K562 (cell line): ENCODE data around the gene GABARAP. TPM values are rescaled to one million over a fixed set of nuclear protein-coding genes. Genes with fewer than 3 reads are reported as not detected.

ENCODE experiments used
- BMI1 ChIP-seq: fragments of 150-350 bp; IDR thresholded peaks from 2 replicates; pipeline ENCODE4 v1.6.1; 2014; ENCODE audit warnings: low read length
- CCNT2 ChIP-seq: IDR thresholded peaks from 2 replicates; pipeline ENCODE4 v1.6.1; 2011; ENCODE audit warnings: borderline replicate concordance, low read depth, mild to moderate bottlenecking, moderate library complexity, mixed read lengths, low read length; ENCODE audit not compliant: insufficient read length; ENCODE audit errors: extremely low read depth
- COPS2 ChIP-seq: fragments of 450-650 bp; conservative IDR thresholded peaks from 2 replicates; pipeline ENCODE4 v1.6.1; 2016; ENCODE audit warnings: mild to moderate bottlenecking, moderate library complexity
- ELF2 ChIP-seq: fragments of 250-450 bp; sonication (Bioruptor Pico); IDR thresholded peaks from 2 replicates; pipeline ENCODE4 v1.5.0; 2021; ENCODE audit warnings: mild to moderate bottlenecking
- RBM15 ChIP-seq: fragments of 200-400 bp; formaldehyde crosslinking; IDR thresholded peaks from 2 replicates; pipeline ENCODE4 v1.6.1; 2018; ENCODE audit warnings: mild to moderate bottlenecking, low read length, moderate library complexity; ENCODE audit not compliant: insufficient read depth
- SRSF1 ChIP-seq: fragments of 200-400 bp; formaldehyde crosslinking; IDR thresholded peaks from 2 replicates; pipeline ENCODE4 v1.6.1; 2017; ENCODE audit warnings: mild to moderate bottlenecking, low read depth, low read length, moderate library complexity
- TBL1XR1 ChIP-seq, 2 experiments: IDR thresholded peaks; 2 replicates each; pipeline ENCODE4 v1.6.1; 2012; ENCODE audit warnings: improper control_type of control experiment in 2 of 2, low read length in 2 of 2, mild to moderate bottlenecking in 1 of 2
- ZNF12 ChIP-seq: sonication (generic); formaldehyde crosslinking; IDR thresholded peaks from 2 replicates; pipeline ENCODE4 v1.4.0; 2020; ENCODE audit warnings: mild to moderate bottlenecking, missing genetic modification reagents
- ZNF316 ChIP-seq: fragments of 450-650 bp; IDR thresholded peaks from 2 replicates; pipeline ENCODE4 v1.6.1; 2016
- ZNF551 ChIP-seq: fragments of 250-450 bp; sonication (Bioruptor Pico); IDR thresholded peaks from 2 replicates; pipeline ENCODE4 v1.5.0; 2021; ENCODE audit warnings: mild to moderate bottlenecking, moderate library complexity
- polyA plus RNA-seq, 8 experiments: library from polyadenylated mRNA; depleted of rRNA in 4 of 8; stranded (reverse) in 5 of 8; unstranded in 3 of 8; fragments of >200 nt; fragmentation: Nextera tagmentation in 2 of 8; fragmentation: Illumina TruSeq in 1 of 8; extraction: Ambion mirVana in 2 of 8; extraction: Trizol in 1 of 8; gene quantifications; 2 replicates each; pipeline versions ENCODE4 v1.2.1 to v1.2.3, GENCODE V29; 2011 to 2014; ENCODE audit warnings: inconsistent platforms in 1 of 8, missing spikeins in 1 of 8
- total RNA-seq, 7 experiments: library from RNA; depleted of rRNA in 6 of 7; stranded (reverse); fragments of >200 nt in 6 of 7; fragmentation: Illumina TruSeq in 2 of 7; extraction: Trizol in 2 of 7; gene quantifications; 2 replicates each; pipeline versions ENCODE4 v1.2.1 to v1.2.3, GENCODE V29; 2011 to 2021; ENCODE audit warnings: low replicate concordance in 1 of 7
- TF ChIP-seq, protein P1 (sequence below): IDR thresholded peaks from 3 replicates; pipeline ENCODE4 v1.6.1; 2011; ENCODE audit warnings: borderline replicate concordance, mild to moderate bottlenecking, moderate library complexity; ENCODE audit not compliant: insufficient read length; ENCODE audit errors: extremely low read depth
- TF ChIP-seq, protein P2 (sequence below): sonication (generic); formaldehyde crosslinking; IDR thresholded peaks from 2 replicates; pipeline ENCODE4 v1.8.1; 2023; ENCODE audit warnings: missing genetic modification reagents, mild to moderate bottlenecking, borderline replicate concordance
- TF ChIP-seq, protein P3 (sequence below): sonication (generic); formaldehyde crosslinking; IDR thresholded peaks from 2 replicates; pipeline ENCODE4 v1.8.1; 2022; ENCODE audit warnings: missing genetic modification reagents
- TF ChIP-seq, protein P4 (sequence below): fragments of 450-650 bp; IDR thresholded peaks from 2 replicates; pipeline ENCODE4 v1.6.1; 2016; ENCODE audit warnings: borderline replicate concordance

Gene GABARAP
- total and polyA plus RNA-seq, 9 of the 15 experiments (the other 6 are each of a cell fraction or from before 2014, with no cell fraction given), result 47.5 to 373 (median 152) TPM

DNA sequence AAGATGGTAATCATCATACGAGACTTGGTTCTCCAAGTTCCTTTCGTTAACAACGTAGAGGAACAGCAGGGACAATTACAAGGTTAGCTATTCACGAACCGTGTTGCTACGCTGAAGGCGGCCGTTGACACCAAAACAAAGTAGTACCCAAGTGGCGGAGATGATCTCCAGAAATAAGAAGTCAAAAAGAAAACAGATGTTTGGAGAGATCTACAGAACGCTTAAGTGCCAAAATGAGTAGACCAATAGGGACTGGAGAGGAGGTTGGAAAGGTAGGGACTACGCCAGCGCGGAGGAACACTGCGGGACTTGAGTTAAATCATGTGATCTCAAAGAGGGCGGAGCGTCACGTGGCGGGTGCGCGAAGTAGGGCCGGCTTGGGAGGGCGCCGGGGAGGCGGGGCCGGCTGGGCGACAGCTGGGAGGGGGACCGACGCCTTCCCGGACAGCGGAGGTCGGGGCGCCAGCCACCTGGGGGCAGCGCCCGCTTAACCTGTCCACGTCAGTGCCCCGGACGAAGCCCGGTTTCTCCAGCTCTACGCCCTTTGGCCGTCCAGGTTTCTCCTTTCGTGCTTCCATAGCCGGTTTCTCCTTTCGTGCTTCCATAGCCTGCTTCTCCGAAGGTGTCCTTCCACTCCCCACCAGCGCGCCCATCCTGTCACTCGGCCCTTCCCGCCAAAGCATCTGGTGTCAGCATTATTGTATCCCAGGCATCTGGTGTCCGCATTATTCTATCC is 636 bp upstream of the GABARAP start (continued):
- TF ChIP-seq SRSF1, result no peak
- TF ChIP-seq, protein P1, sequence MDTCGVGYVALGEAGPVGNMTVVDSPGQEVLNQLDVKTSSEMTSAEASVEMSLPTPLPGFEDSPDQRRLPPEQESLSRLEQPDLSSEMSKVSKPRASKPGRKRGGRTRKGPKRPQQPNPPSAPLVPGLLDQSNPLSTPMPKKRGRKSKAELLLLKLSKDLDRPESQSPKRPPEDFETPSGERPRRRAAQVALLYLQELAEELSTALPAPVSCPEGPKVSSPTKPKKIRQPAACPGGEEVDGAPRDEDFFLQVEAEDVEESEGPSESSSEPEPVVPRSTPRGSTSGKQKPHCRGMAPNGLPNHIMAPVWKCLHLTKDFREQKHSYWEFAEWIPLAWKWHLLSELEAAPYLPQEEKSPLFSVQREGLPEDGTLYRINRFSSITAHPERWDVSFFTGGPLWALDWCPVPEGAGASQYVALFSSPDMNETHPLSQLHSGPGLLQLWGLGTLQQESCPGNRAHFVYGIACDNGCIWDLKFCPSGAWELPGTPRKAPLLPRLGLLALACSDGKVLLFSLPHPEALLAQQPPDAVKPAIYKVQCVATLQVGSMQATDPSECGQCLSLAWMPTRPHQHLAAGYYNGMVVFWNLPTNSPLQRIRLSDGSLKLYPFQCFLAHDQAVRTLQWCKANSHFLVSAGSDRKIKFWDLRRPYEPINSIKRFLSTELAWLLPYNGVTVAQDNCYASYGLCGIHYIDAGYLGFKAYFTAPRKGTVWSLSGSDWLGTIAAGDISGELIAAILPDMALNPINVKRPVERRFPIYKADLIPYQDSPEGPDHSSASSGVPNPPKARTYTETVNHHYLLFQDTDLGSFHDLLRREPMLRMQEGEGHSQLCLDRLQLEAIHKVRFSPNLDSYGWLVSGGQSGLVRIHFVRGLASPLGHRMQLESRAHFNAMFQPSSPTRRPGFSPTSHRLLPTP, result no peak
- TF ChIP-seq ELF2, result peak; percentile 80; the same call in 1 of the 2 replicates
- 0 out of 2 replicates have a peak, but pooled peaks have one; percentile 57 for TF ChIP-seq ZNF551
- TF ChIP-seq, protein P2, sequence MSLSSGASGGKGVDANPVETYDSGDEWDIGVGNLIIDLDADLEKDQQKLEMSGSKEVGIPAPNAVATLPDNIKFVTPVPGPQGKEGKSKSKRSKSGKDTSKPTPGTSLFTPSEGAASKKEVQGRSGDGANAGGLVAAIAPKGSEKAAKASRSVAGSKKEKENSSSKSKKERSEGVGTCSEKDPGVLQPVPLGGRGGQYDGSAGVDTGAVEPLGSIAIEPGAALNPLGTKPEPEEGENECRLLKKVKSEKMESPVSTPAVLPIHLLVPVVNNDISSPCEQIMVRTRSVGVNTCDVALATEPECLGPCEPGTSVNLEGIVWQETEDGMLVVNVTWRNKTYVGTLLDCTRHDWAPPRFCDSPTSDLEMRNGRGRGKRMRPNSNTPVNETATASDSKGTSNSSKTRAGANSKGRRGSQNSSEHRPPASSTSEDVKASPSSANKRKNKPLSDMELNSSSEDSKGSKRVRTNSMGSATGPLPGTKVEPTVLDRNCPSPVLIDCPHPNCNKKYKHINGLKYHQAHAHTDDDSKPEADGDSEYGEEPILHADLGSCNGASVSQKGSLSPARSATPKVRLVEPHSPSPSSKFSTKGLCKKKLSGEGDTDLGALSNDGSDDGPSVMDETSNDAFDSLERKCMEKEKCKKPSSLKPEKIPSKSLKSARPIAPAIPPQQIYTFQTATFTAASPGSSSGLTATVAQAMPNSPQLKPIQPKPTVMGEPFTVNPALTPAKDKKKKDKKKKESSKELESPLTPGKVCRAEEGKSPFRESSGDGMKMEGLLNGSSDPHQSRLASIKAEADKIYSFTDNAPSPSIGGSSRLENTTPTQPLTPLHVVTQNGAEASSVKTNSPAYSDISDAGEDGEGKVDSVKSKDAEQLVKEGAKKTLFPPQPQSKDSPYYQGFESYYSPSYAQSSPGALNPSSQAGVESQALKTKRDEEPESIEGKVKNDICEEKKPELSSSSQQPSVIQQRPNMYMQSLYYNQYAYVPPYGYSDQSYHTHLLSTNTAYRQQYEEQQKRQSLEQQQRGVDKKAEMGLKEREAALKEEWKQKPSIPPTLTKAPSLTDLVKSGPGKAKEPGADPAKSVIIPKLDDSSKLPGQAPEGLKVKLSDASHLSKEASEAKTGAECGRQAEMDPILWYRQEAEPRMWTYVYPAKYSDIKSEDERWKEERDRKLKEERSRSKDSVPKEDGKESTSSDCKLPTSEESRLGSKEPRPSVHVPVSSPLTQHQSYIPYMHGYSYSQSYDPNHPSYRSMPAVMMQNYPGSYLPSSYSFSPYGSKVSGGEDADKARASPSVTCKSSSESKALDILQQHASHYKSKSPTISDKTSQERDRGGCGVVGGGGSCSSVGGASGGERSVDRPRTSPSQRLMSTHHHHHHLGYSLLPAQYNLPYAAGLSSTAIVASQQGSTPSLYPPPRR, result no peak
- peak in 1 of 2 experiments; percentile 8; a peak in 1 of 4 replicates for TF ChIP-seq TBL1XR1 (IDR thresholded peaks at IDR 0.05; ENCODE audit: low read length in 2 of 2)
- no peak for TF ChIP-seq ZNF12
- TF ChIP-seq RBM15, result no peak
- TF ChIP-seq, protein P3, sequence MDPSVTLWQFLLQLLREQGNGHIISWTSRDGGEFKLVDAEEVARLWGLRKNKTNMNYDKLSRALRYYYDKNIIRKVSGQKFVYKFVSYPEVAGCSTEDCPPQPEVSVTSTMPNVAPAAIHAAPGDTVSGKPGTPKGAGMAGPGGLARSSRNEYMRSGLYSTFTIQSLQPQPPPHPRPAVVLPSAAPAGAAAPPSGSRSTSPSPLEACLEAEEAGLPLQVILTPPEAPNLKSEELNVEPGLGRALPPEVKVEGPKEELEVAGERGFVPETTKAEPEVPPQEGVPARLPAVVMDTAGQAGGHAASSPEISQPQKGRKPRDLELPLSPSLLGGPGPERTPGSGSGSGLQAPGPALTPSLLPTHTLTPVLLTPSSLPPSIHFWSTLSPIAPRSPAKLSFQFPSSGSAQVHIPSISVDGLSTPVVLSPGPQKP, result no peak
- TF ChIP-seq CCNT2, result peak; percentile 98
- no peak for TF ChIP-seq BMI1
- TF ChIP-seq ZNF316, result peak; percentile 55
- TF ChIP-seq, protein P4, sequence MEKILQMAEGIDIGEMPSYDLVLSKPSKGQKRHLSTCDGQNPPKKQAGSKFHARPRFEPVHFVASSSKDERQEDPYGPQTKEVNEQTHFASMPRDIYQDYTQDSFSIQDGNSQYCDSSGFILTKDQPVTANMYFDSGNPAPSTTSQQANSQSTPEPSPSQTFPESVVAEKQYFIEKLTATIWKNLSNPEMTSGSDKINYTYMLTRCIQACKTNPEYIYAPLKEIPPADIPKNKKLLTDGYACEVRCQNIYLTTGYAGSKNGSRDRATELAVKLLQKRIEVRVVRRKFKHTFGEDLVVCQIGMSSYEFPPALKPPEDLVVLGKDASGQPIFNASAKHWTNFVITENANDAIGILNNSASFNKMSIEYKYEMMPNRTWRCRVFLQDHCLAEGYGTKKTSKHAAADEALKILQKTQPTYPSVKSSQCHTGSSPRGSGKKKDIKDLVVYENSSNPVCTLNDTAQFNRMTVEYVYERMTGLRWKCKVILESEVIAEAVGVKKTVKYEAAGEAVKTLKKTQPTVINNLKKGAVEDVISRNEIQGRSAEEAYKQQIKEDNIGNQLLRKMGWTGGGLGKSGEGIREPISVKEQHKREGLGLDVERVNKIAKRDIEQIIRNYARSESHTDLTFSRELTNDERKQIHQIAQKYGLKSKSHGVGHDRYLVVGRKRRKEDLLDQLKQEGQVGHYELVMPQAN, result peak; percentile 96
- no peak for TF ChIP-seq COPS2
